OCI-LY3 (cell line): ENCODE results near the gene DOCK2.

Source experiments
- H2AFZ ChIP-seq: fragments of 200-600, 300-600 bp; shearing (Covaris generic); 2 replicates; pipeline ENCODE4 v1.6.0; 2014; ENCODE audit warnings: antibody characterized with exemption, low read depth, low read length
- H3K27ac ChIP-seq: fragments of 200-600, 300-600 bp; sonication (generic); 2 replicates; pipeline ENCODE4 v1.5.1; 2014; ENCODE audit warnings: mild to moderate bottlenecking, low read length, moderate library complexity, mixed read lengths
- H3K27me3 ChIP-seq: fragments of 200-600, 300-600 bp; sonication (generic); 2 replicates; pipeline ENCODE4 v1.6.1; 2014; ENCODE audit warnings: low read depth, low read length, mixed read lengths
- H3K36me3 ChIP-seq: fragments of 200-600, 300-600 bp; sonication (generic); replicated peaks from 2 replicates; pipeline ENCODE3; 2014; ENCODE audit warnings: low read depth, low read length, mixed read lengths
- H3K4me1 ChIP-seq: fragments of 300-600, 200-600 bp; sonication (generic); 2 replicates; pipeline ENCODE4 v1.6.1; 2014; ENCODE audit warnings: low read length, mixed read lengths
- H3K4me2 ChIP-seq: fragments of 200-600, 300-600 bp; sonication (generic); 2 replicates; pipeline ENCODE4 v1.6.1; 2014; ENCODE audit warnings: low read length, mixed read lengths
- H3K4me3 ChIP-seq: fragments of 300-600, 200-600 bp; sonication (generic); 2 replicates; pipeline ENCODE4 v1.5.1; 2014; ENCODE audit warnings: antibody characterized with exemption, mild to moderate bottlenecking, low read length, moderate library complexity
- H3K79me2 ChIP-seq: fragments of 300-600, 200-600 bp; shearing (Covaris generic); 2 replicates; pipeline ENCODE4 v1.6.1; 2014; ENCODE audit warnings: mild to moderate bottlenecking, low read length, mixed read lengths
- H3K9ac ChIP-seq: fragments of 300-600, 200-600 bp; shearing (Covaris generic); 2 replicates; pipeline ENCODE4 v1.6.0; 2014; ENCODE audit warnings: mild to moderate bottlenecking, low read length, moderate library complexity
- H3K9me3 ChIP-seq: fragments of 200-600, 300-600 bp; shearing (Covaris generic); 2 replicates; pipeline ENCODE4 v1.6.1; 2014; ENCODE audit warnings: low read length, mixed read lengths; ENCODE audit not compliant: insufficient read depth
- H4K20me1 ChIP-seq: fragments of 200-600, 300-600 bp; sonication (generic); 2 replicates; pipeline ENCODE4 v1.6.1; 2016; ENCODE audit warnings: low read length, mixed read lengths; ENCODE audit not compliant: insufficient read depth
- EZH2phosphoT487 ChIP-seq: fragments of 200-600 bp; shearing (Covaris generic); IDR thresholded peaks from 2 replicates; pipeline ENCODE4 v1.6.1; 2018; ENCODE audit warnings: antibody characterized with exemption, mixed run types, low read depth
- TF ChIP-seq, protein P1 (sequence below): fragments of 200-600, 300-600 bp; sonication (generic); IDR thresholded peaks from 2 replicates; pipeline ENCODE4 v1.5.1; 2014; ENCODE audit warnings: antibody characterized with exemption, low read length, low read depth

DOCK2 gene

DNA sequence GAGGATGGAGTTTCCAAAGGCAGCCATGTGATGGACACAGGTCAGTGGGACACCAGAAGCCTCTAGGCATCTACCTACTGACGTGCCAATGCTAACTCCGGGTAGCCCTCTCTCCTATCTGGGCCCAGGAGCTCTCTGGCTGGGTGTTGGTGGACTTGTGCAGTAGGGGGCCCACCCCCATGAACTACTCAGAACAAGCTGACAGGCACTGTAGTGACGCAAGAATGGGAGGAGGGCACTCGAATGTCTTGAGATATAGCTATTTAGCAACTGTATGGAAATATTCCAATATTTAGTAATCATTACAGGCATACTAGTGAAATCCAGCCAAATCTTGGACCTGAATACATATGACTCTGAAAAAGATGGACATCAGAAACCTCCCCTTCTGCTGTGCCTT is 5.7 kb upstream of the DOCK2 start:
- Histone ChIP-seq H2AFZ (no peak overlapping the region), H3K4me1 (peaks cover 11% of the 10 kb centered on the region), H3K9ac (no peak overlapping the region), H3K4me2 (no peak overlapping the region), H3K36me3 (no peaks in the 10 kb centered on the region), H3K27me3 (no peaks in the 10 kb centered on the region), H3K79me2 (no peaks in the 10 kb centered on the region), H3K27ac (no peak overlapping the region), H3K4me3 (no peak overlapping the region), H4K20me1 (no peaks in the 10 kb centered on the region), H3K9me3 (no peaks in the 10 kb centered on the region)
- TF ChIP-seq EZH2phosphoT487: no peak
- TF ChIP-seq, protein P1, sequence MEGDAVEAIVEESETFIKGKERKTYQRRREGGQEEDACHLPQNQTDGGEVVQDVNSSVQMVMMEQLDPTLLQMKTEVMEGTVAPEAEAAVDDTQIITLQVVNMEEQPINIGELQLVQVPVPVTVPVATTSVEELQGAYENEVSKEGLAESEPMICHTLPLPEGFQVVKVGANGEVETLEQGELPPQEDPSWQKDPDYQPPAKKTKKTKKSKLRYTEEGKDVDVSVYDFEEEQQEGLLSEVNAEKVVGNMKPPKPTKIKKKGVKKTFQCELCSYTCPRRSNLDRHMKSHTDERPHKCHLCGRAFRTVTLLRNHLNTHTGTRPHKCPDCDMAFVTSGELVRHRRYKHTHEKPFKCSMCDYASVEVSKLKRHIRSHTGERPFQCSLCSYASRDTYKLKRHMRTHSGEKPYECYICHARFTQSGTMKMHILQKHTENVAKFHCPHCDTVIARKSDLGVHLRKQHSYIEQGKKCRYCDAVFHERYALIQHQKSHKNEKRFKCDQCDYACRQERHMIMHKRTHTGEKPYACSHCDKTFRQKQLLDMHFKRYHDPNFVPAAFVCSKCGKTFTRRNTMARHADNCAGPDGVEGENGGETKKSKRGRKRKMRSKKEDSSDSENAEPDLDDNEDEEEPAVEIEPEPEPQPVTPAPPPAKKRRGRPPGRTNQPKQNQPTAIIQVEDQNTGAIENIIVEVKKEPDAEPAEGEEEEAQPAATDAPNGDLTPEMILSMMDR: no peak

DNA sequence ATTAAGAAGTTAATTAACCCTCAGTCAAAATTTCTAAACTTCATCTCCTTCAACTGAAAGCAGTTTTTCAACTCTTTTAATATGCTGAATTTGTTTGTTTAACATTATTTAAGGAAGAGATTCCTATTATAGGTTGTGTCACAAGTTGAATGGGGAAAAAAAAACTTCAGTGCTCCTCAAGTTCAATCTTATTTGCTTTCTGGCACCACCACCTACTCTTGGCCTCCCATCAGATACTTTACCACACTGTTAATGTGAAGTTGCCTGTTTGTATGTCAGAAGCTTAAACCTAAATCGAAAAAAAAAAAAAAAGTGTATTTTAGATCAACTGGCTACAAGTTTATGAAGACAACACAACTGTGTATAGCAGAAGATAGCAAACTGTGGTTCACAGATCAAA is 4.1 kb upstream of the DOCK2 start:
- TF ChIP-seq, protein P1: no peak
- no peak for TF ChIP-seq EZH2phosphoT487
- no peak overlapping the region for H3K9ac ChIP-seq
- no peaks in the 10 kb centered on the region for H3K36me3 ChIP-seq
- no peak overlapping the region for H3K27ac ChIP-seq
- H3K27me3 ChIP-seq: no peaks in the 10 kb centered on the region
- no peaks in the 10 kb centered on the region for H4K20me1 ChIP-seq
- H3K9me3 ChIP-seq: no peaks in the 10 kb centered on the region
- no peak overlapping the region for H3K4me3 ChIP-seq
- H3K4me2 ChIP-seq: no peak overlapping the region
- peaks cover 9% of the 10 kb centered on the region for H3K79me2 ChIP-seq
- no peak overlapping the region for H2AFZ ChIP-seq
- H3K4me1 ChIP-seq: peaks cover 15% of the 10 kb centered on the region

DNA sequence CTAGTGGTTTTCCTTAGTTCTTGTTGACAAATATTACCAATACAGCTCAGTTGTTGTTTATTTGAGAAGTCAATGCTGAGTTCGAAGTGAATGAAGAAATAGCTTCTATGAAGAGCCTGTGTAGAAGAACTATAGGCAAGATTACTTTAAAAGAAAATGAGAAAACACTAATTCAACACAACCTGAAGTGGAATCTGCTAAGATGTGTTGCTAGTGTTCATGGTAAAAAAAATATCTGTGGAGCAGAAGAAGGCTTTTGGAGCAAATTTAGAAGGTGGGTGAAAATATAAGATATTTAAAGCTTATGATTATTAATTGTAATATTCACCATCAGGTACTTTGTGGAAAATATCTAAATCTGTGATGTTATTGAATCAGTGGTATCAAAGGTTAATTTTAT is 2.5 kb upstream of the DOCK2 start:
- Histone ChIP-seq H4K20me1 (peaks cover 16% of the 10 kb centered on the region), H3K36me3 (peaks cover 16% of the 10 kb centered on the region), H3K27me3 (no peaks in the 10 kb centered on the region), H3K4me1 (peaks cover 21% of the 10 kb centered on the region), H3K9me3 (peaks cover 6% of the 10 kb centered on the region; the same call in 1 of the 2 replicates), H3K4me3 (no peak overlapping the region), H3K79me2 (peaks cover 25% of the 10 kb centered on the region), H3K9ac (no peak overlapping the region), H2AFZ (no peak overlapping the region), H3K4me2 (no peak overlapping the region), H3K27ac (no peak overlapping the region)
- TF ChIP-seq EZH2phosphoT487: no peak
- TF ChIP-seq, protein P1: no peak

DNA sequence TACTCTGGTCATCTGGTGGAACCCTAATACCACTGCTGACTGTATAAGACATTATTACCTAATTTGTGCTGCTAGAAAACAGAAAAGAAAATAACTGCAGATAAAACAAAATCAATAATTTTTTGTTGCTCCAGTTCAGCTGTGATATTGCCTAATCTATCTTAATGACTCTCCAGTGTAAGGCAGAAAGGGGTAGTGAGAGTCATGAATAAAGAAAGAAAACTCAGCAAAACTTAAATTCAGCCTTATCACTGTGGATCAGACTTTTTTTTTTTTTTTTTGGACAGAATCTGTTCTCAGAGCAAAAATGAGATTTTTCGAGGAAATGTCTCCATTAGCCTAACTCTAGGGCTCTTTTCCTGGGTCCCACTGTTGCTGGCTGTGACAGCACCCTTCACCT is 1.1 kb upstream of the DOCK2 start:
- Histone ChIP-seq H3K4me2 (peak overlapping the region; percentile 99), H3K27ac (no peak overlapping the region), H2AFZ (no peak overlapping the region), H3K9me3 (peaks cover 8% of the 10 kb centered on the region; the same call in 1 of the 2 replicates), H3K36me3 (peaks cover 26% of the 10 kb centered on the region), H3K4me3 (peak overlapping the region; percentile 86), H4K20me1 (peaks cover 29% of the 10 kb centered on the region), H3K79me2 (peaks cover 39% of the 10 kb centered on the region), H3K9ac (no peak overlapping the region), H3K27me3 (no peaks in the 10 kb centered on the region), H3K4me1 (peaks cover 16% of the 10 kb centered on the region)
- TF ChIP-seq, protein P1: no peak
- no peak for TF ChIP-seq EZH2phosphoT487
